Activated CD4-positive, alpha-beta T cell treated with anti-CD3 and anti-CD28 coated beads, Interleukin-2, amount 50 U/mL, for 1 hour (primary cell): Measurements from ENCODE around the gene DNAH14.
"Not testable (repeated sequence)": the region's sequence is repeated elsewhere in the genome, so short reads cannot be mapped to it uniquely, and the experiment has no call there.

Experiments
- DNase-seq: peaks from one replicate; pipeline ENCODE4 v3.0.0-alpha.2; 2020

The DNAH14 gene

DNA sequence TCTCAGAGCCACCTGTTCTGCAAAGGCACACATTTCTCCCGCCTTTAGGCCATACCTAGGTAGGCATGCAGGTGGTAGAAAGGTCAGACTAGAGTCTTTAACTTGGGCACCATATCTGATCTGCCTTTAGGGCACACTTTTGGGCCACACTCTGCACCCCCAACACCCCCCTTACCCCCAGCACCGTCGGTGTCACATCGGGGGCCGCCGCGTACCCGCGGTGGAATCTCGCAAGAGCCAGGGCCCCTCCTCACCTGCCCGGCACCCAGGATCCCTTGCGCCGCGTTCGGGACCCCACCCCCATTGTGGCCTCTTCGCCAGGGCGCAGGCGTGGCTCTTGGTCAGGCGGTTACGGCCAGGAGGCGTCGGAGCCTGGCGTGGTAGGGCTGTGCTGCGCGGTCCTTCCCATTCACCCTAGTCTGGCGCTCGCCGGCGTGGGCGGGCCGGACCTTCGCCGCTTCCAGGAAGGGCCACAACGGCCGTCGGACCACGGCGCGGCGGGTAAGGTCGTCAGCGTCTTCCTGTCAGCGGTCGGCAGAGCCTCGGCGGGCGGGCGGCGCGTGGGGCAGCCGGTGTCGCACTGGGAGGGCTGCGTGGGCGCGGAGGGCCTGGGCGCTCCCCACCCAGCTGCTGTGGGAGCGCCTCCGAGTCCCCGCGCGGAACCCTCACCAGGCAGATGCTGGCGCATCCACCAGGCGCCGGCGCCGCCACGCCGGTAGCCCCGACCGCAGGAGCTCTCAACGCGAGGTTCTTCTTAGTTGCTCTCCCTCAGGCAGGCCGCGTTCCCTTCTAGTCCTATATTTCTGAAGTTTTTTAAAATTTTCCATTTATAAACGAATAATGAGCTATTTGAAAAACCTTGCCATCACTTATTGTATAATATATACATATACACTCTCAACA is at the start of gene DNAH14:
Gene DNAH14, plus strand, starts transcription at position 341 of the 903 bp plus-strand sequence. CDS start 23,028 bp downstream, outside the sequence.
- DNase-seq: peak; percentile 10

DNA sequence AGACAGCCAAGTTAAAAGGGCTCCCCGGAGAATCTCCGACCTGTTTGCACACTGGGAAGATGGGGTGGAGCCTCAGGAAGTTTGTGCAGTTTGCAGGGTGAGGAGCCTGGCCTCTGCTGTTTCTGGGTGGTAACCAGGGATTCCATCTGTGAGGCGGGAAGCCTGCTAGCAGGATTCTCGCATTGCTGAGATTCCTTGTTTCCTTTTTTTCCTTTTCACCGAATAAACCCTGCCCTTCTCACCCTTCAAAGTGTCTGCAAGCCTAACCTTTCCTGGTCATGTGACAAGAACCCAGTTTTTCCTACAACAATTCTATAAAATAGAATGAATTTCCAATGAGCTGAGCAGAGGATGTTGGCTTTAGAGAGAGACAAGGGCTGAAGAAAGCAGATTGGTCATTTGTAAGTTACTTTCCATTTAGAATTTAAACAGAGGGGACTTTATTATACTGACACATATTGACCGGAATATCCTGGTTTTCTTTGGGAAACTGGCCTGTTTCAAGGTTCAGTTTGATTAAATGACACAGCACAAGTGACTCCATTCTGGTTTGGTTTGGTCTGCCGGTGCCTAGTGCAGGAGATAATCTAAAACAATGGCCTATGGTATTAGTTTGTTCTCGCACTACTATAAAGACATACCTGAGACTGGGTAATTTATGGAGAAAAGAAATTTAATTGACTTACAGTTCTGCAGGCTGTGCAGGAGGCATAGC is 48.7 kb upstream of the DNAH14 start:
- no peak for DNase-seq

DNA sequence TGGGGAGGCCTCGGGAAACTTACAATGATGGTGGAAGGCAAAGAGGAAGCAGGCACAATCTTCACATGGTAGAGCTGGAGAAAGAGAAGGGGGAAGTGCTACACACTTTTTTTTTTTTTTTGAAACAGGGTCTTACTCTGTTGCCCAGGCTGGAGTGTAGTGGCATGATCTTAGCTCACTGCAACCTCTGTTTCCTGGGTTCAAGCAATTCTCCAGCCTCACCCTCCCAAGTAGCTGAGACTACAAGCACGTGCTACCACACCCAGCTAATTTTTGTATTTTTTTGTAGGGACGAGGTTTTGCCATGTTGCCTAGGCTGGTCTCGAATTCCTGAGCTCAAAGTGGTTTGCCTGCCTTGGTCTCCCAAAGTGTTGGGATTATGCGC is 48.2 kb upstream of the DNAH14 start:
- not testable (repeated sequence) for DNase-seq

DNA sequence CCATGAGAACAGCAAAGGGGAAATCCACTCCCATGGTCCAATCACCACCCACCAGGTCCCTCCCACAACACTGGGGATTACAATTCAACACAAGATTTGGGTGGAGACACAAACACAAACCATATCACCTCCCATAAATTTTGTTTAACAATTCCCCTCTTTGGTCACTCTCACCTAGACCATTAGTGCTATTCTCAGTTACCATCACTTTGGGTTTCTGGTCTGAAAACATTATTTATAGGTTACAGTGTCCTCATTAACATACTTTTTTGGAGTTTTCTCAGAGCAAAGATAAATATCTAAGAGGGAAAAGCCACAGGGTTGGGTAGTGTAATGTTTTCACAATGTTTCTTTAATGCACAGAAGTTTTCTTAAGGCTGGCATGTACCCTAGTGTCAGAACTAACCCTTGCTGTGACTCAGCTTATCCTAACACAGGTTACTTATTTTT is 47.7 kb upstream of the DNAH14 start:
- DNase-seq: no peak

DNA sequence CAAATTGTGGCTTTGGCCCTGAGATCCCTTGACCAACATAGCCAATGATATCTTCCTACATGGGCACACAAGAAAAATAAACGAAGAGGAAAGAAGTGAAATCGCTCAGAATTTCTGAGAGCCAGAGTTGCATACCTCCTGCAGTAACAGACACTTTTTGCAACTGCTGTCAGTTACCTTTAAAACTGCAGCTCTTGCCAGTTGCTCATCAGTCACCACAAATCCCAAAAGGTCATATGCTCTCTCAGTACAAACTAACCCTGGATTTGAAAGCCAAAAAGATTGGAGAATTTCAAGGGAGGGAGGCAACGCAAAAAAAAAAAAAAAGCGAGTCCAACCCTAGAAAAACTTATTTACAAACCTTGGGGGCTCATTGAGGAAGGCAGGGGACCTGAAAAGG is 47.2 kb upstream of the DNAH14 start:
- no peak for DNase-seq

DNA sequence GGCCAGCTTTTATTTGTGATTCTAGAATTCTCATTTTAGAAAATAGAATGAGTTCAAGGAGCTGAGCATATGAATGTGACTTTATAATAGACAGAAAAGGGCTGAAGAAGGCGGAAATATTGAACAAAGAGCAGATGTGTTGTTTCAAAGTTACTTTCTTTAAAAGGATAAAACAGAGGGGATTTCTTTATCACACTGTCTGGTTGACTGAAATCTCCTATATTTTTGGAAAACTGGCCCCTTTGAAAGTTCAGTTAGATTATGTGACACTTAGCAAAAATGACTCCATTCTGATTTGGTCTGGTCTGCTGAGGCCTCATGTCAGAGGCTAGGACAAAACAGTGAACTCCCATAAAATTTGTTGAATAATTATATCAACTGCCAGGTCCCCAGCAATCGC is 46.4 kb upstream of the DNAH14 start:
- no peak for DNase-seq

DNA sequence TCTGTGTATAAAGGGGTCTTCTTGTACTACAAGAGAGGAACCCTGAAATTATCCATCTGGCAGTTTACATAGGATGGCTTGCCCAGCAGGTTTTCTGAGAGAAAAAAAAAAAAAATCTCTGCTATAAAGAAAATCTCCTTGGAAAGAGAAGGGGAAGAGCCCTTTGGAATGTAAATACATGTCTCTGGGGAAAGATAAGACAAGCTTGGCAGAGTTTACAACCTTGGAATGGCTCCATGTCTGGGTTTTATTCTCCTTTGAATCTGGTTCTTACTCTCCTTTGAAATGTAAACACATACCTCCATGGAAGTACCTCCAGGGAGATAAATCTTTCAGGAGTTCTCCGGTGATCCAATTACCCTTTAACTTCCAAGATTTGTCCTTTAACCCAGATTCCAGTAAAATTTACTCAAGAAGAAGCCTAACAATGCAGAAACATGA is 45.1 kb upstream of the DNAH14 start:
- no peak for DNase-seq

DNA sequence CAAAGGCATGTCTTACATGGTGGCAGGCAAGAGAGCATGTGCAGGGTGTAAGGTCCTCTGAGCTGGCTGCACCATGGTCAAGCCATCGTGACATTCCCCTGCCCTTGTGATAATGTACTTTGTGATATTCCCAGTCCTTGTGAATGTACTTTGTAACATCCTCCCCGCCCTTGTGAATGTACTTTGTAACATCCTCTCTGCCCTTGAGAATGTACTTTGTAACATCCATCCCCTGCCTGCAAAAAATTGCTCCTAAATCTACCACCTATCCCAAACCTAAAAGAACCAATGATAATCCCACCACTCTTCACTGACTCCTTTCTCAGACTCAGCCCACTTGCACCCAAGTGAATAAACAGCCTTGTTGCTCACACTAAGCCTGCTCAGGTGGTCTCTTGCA is 44.1 kb upstream of the DNAH14 start:
- DNase-seq: not testable (repeated sequence)

DNA sequence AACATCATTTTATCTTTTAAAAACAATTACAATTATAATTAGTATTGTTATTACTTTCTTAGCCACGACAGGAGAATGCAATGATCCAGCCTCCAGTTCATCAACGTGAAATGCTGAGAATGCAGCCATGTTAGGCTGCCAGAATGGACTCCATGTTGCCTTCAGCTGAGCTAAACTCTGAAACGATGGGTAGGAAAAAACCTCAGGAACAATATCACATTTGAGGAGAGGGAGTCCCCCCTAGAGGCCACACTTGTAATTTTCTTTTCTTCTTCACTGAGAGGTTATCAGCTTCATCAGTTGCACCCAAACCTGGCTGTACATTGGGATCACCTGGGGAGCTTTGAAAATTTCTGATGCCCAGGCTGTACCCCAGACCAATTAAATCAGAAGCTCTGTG is 34.6 kb upstream of the DNAH14 start:
- DNase-seq: no peak

DNA sequence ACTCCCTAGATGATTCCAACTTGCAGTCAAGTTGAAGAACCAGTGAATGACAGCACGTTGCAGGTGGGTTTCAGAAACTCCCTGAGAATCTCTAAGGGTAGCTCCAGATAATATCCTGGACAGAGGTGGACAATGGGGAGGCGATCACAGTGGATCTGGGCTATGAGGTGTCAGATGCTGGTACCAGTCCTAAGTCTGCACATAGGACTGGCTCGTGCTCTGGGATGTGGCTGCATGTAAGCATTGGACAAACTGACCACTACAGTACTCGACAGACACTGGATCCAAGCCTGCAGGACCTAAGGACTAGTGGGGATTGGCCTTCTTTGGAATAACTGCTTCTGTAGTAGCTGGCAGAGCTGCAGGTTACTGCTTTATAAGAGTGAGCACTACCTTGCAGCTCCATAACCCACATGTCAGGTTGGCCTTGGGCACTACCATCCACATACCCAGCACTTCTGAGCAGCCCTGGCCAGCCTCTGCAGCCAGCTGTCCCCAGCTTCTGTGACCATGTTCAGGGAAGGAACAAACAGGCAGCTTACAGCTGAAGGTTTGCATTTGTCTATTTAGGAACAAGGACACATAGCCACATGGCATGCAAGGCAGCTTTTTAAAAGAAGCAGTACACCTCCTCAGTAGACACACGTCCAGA is 33.2 kb upstream of the DNAH14 start:
- no peak for DNase-seq

DNA sequence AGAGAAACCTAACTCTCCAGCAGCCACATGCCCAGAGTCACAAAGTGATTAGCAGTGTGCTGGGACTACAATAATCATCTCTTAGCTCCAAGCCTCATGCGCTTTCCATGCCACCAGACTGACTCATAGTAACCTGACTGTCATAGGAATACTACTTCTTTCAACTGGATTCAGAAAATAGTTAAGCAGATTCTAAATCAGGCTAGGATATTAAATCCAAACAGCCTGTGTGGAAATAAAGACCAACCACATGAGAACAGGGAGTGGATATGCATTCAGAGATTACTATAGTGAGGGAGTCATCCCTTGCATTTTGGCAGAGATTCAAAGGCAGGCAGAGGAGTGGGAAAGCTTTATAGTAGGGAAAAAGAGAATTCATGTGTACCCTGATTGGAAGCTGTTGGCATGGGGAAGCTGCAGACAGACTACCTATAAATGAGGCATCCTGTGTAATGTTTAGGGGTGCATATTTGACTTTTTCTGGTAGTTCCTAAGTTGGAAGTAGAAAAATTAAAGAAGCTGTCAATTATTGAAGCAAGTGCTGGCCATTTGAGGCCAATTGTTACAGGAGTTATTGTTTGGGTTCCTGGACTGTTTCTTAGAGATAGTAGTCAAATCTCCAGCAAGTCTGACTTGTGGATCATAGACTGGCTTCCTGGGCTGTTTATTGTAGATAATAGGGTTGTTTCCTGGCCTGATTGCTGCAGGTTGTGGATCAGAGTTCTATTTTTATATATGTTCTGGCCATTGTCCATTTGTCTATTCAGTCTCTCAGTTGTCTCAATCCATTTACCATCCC is 31.7 kb upstream of the DNAH14 start:
- DNase-seq: no peak

DNA sequence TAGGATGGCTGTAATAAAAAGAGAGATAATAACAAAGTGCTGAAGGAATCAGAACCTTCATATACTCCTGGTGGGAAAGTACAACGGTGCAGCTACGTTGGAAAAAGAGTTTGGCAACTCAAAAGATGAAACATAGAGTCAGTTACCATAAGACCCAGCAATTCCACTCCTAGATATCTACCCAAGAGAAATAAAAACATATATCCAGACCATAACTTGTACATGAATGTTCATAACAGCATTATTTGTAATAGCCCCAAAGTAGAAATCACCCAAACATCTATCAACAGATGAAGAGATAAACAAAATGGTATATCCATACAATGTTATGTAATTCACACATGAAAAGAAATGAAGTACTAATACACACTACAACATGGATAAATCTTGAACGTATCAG is 30.5 kb upstream of the DNAH14 start:
- no peak for DNase-seq

DNA sequence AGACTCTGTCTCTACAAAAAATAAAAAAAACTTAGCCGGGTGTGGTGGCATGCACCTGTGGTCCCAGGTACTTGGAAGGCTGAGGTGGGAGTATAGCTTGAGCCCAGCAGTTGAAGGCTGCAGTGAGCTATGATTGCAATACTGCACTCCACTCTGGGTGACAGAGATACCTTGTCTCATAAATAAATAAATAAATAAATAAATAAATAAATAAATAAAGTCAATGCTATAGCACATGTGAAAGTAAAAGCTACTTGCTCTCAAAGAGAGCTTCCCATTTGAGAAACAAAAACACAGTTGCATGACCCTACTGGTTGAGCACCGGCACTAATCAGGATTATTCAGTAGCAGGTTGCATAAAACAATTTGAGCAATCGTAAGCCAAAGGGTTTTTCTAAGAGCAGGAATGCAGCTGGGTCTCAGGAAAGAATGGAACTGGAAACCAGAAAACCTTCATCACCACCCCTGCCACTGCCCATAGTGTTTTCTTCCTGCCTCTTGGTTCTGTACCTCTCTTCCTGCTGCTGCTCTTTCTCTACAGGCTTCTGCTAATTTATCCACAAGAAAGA is 29.3 kb upstream of the DNAH14 start:
- DNase-seq: no peak

DNA sequence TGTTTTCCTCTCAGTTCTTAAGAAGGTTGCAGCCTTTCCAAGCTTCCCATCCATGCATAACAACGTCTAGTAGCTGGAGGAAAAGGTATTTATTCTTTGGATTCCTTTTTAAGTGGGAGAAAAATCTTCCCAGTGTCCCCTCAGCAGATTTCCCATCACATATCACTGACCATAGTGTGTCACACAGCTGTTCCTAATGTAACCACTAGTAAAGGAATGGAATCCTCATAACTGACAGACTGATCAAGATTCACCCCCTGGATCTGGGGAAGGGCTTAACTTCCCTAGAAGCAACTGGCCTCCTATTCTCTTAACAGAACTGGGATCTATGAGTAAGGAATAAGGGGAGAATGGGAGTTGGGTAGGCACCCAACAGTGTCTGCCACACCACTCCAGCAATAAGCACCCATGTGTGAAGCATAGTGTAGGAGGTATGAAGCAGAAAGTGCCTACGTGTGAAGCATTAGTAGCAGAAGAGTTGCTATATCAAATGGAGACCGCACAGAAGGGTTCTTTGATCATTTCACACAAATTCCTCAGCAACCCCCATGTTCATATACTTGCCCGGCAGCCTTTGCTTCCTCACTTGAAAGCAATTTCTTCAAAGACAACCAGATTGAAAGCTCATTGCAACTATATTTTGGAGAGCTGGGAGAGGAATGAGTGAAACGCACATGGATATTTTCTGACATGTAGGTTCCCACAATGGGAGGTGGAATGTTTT is 28.2 kb upstream of the DNAH14 start:
- no peak for DNase-seq

DNA sequence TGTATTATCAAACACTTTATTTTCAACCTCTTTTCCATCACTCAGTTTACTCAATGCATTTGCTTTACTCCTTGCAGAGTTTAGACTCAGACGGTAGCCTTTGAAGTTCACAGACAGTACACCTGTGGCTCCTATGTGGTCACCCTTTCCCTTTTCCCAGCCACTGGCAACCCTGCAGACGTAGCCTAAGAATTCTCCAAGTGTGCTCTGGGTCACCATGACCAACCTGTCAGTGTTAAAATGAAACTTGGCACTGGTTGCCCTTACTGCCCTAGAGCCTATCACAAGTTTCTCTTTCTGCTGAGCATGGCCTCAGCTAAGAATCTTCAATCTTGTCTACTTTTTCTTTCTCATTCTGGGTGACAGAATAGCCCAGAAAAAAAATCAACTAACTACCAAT is 25.5 kb upstream of the DNAH14 start:
- no peak for DNase-seq

DNA sequence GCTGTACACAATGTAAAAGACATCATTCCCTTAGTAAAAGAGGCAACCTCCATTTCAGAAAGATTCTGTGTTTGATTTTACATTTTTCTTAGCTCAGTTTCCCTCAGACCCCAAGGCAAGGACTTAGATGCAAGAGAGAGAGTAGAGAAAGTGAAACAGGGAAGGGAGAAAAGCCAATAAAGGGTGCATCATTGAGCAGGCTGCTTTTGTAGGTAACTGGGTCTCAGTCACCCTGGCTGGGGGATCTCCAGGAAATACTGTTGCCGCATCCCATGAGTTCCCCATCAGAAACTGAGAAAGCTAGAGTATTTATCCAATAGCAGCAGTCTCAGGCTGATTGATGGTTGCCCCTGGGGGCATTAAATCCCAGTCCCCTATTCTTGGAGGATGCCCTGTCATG is 23.1 kb upstream of the DNAH14 start:
- no peak for DNase-seq

DNA sequence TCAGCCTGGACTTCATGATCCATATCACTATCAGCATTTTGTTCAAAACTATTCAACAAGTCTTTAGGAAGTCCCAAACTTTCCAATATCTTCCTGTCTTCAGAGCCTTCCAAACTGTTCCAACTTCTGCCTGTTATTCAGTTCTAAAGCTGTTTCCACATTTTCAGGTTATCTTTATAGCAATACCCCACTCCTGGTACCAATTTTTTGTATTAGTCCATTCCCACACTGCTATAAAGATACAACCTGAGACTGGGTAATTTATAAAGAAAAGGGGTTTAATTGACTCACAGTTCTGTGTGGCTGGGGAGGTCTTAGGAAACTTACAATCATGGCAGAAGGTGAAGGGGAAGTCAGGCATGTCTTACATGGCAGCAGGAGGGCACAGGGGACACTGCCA is 18.3 kb upstream of the DNAH14 start:
- no peak for DNase-seq

DNA sequence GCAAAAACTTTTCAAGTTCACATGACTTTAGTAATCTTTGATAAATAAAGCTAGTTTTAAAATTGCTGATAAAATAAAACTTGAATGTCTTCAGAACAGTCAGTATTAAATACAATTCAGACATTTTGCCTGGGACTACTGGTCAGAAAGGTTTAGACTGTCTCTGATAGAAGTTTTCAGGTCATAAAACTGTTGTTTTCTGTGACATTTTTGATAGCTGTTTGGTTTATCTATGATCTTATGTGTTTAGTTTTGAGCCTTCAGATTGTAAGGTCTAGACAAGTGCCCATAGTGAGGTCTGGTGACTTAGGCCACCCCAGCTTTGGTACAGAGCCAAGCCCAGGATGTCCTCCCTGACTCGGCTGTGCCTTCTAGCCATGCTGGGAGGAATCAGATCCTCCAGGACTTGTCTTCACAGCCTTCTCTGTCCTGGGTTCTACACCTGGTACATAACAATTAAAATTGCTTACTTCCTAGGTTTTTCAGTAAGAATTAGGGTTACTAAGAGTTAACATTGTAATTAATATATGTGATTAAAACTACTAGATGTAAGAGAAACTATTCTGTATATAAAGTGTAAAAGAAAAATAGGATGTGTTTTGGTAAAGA is 15.1 kb upstream of the DNAH14 start:
- DNase-seq: no peak

DNA sequence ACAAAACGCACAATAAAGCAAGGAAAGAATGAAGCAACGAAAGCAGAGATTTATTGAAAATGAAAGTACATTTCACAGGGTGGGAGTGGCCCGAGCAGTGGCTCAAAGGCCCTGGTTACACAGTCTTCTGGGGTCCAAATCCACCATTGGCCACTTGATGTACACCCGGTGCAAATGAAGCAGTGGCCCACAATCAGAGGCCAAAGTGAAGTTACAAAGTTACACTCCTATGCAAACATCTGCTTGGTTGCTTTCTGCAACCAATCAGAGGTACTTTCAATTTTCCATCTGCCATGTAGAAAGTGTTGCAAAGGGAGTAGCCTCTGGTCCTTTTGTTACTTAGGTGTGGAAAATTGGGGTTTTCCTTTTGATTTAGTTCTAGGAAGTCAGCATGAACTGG is 10.0 kb upstream of the DNAH14 start:
- DNase-seq: no peak

DNA sequence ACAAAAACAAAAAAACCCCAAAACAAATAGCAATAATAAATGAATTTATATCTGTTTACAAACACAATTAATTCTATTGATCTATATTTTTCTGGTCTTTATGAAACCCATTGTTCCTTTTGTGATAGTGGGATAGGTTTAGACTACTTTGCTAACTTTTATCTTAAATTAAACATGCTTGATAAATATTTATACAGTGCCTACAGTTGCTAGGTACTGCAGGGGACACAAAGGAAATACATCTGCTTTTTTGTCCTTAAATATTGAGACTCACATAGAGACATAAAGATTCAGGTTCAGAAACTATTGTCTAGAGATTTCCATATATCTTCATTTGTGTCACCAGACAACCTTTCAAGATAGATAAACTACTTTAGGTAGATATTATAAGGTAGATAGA is 8.5 kb upstream of the DNAH14 start:
- no peak for DNase-seq

DNA sequence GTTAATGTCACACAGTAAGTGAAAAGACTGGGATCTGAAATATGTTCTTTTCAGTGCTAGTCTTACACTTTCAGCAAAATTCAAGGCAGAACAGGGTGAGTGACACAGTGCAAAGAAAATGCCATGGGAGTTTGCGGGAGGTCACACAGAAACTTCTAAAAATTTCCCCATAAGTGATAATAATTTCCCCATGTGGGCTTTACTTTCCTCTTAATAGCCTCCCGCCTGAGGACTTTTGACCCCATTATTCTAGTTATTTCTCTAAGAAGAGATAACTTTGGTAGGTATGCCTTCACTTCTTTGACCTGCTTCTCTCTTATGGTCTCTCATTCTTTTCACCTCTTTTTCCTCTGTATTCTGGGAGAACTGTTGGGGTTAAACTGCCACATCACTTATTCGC is 8.1 kb upstream of the DNAH14 start:
- DNase-seq: no peak
